Neuronal stem cell (in vitro differentiated cells): ENCODE results near the gene SH3RF2.

Experiments used
- DNase-seq: peaks from one replicate; pipeline ENCODE4 v3.0.0-alpha.2; 2013; ENCODE audit warnings: low spot score
- H2AFZ ChIP-seq: one replicate; pipeline ENCODE4 v1.6.1; 2013; ENCODE audit warnings: mild to moderate bottlenecking, low read length, inconsistent platforms
- H2AK5ac ChIP-seq: 2 replicates; pipeline ENCODE4 v1.6.1; 2013; ENCODE audit warnings: low read depth, mild to moderate bottlenecking, inconsistent platforms, low read length, moderate library complexity, mixed read lengths
- H2BK120ac ChIP-seq: 2 replicates; pipeline ENCODE4 v1.6.1; 2013; ENCODE audit warnings: low read depth, mild to moderate bottlenecking, inconsistent platforms, low read length, moderate library complexity, mixed read lengths
- H2BK12ac ChIP-seq: one replicate; pipeline ENCODE4 v1.6.1; 2013; ENCODE audit warnings: low read length, inconsistent platforms
- H2BK15ac ChIP-seq: 2 replicates; pipeline ENCODE4 v1.6.1; 2013; ENCODE audit warnings: mild to moderate bottlenecking, low read length, inconsistent platforms, mixed read lengths
- H2BK5ac ChIP-seq: one replicate; pipeline ENCODE4 v1.6.1; 2013; ENCODE audit warnings: inconsistent platforms, mild to moderate bottlenecking, low read length, moderate library complexity
- H3K14ac ChIP-seq: one replicate; pipeline ENCODE4 v1.6.1; 2013; ENCODE audit warnings: low read length, inconsistent platforms
- H3K18ac ChIP-seq: 2 replicates; pipeline ENCODE4 v1.6.1; 2013; ENCODE audit warnings: low read length, inconsistent platforms
- H3K23ac ChIP-seq: 2 replicates; pipeline ENCODE4 v1.6.1; 2013; ENCODE audit warnings: low read depth, mild to moderate bottlenecking, mixed read lengths, low read length, inconsistent platforms; ENCODE audit not compliant: poor library complexity
- H3K27ac ChIP-seq: replicated peaks from 3 replicates; pipeline ENCODE4 v1.5.1; 2013; ENCODE audit warnings: low read length, inconsistent platforms
- H3K27me3 ChIP-seq, 3 experiments: 2 replicates each; pipeline ENCODE4 v1.6.1; 2013; ENCODE audit warnings: low read length in 3 of 3, mild to moderate bottlenecking in 2 of 3, inconsistent platforms in 1 of 3, low read depth in 1 of 3, mixed read lengths in 1 of 3, moderate library complexity in 1 of 3; ENCODE audit not compliant: control insufficient read depth in 3 of 3, insufficient read depth in 3 of 3
- H3K36me3 ChIP-seq, 2 donors: replicated peaks in 1 of 2; 2 replicates each; pipeline ENCODE4 v1.6.1; 2013; ENCODE audit warnings: low read length in 2 of 2; ENCODE audit not compliant: control insufficient read depth in 2 of 2, insufficient read depth in 2 of 2
- H3K4ac ChIP-seq: 2 replicates; pipeline ENCODE4 v1.6.1; 2013; ENCODE audit warnings: inconsistent platforms, mild to moderate bottlenecking, low read length, moderate library complexity
- H3K4me1 ChIP-seq, 2 donors: 1 replicate in 1 of 2; 2 replicates in 1 of 2; pipeline ENCODE4 v1.6.1; 2013; ENCODE audit warnings: low read length in 2 of 2, low read depth in 1 of 2; ENCODE audit not compliant: control insufficient read depth in 2 of 2, insufficient read depth in 1 of 2
- H3K4me2 ChIP-seq: one replicate; pipeline ENCODE4 v1.6.1; 2013; ENCODE audit warnings: mild to moderate bottlenecking, low read length, inconsistent platforms; ENCODE audit not compliant: insufficient read depth, poor library complexity, severe bottlenecking
- H3K4me3 ChIP-seq, 2 donors: 2 replicates each; pipeline ENCODE4 v1.5.1; 2013; ENCODE audit warnings: low read length in 2 of 2, mild to moderate bottlenecking in 2 of 2, inconsistent platforms in 1 of 2, moderate library complexity in 1 of 2
- H3K79me1 ChIP-seq: one replicate; pipeline ENCODE4 v1.6.1; 2013; ENCODE audit warnings: low read depth, mild to moderate bottlenecking, inconsistent platforms, low read length, moderate library complexity
- H3K9ac ChIP-seq: one replicate; pipeline ENCODE4 v1.6.1; 2013; ENCODE audit warnings: mild to moderate bottlenecking, low read depth, low read length, inconsistent platforms; ENCODE audit not compliant: poor library complexity
- H3K9me3 ChIP-seq, 2 donors: replicated peaks in 1 of 2; 2 replicates each; pipeline versions ENCODE3 to v1.6.1; 2013; ENCODE audit warnings: low read length in 2 of 2, mild to moderate bottlenecking in 2 of 2, inconsistent platforms in 1 of 2, low read depth in 1 of 2, mixed read lengths in 1 of 2, moderate library complexity in 1 of 2; ENCODE audit not compliant: control insufficient read depth in 2 of 2, insufficient read depth in 1 of 2
- H4K8ac ChIP-seq: one replicate; pipeline ENCODE4 v1.6.1; 2013; ENCODE audit warnings: low read depth, mild to moderate bottlenecking, inconsistent platforms, low read length, moderate library complexity
- H4K91ac ChIP-seq: one replicate; pipeline ENCODE4 v1.6.1; 2013; ENCODE audit warnings: low read length, low read depth, mild to moderate bottlenecking, inconsistent platforms; ENCODE audit not compliant: poor library complexity
- WGBS, 2 donors: extraction: QIAGEN DNeasy Blood & Tissue Kit; methylation state at CpG; one replicate each; pipeline ENCODE4 v1.1.7; 2013; ENCODE audit warnings: missing lambda C conversion rate in 2 of 2, mixed read lengths in 1 of 2; ENCODE audit not compliant: insufficient read length in 2 of 2, insufficient replicate concordance in 1 of 2; ENCODE audit errors: extremely low coverage in 2 of 2; 5-methylcytosine and 5-hydroxymethylcytosine counted together

Gene SH3RF2

DNA sequence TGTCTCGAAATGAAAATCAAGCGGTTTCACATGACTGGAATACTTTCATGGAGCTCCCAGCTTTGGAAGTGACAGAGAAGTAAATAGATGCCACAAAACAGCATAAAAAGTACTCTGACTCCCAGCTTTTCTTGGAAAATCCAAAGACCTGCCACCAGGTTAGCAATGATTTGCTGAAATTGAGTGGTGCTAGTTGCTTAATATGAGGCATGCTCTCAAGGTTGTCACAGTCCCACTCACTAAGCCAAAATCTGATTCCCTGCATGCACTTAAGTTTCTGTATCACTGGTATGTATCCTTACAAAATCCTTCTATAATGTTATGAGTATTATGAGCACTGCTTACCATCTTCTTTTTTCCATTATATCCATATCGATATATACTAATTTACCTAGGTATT lies 13.0 kb upstream of the SH3RF2 start:
- no peak overlapping the region for H2BK120ac ChIP-seq
- no peak overlapping the region for H4K8ac ChIP-seq
- H3K9me3 ChIP-seq: no peaks in the 10 kb centered on the region
- H3K27me3 ChIP-seq: no peaks in the 10 kb centered on the region
- no peak overlapping the region for H2AK5ac ChIP-seq
- peaks cover 0 to 4% of the 10 kb centered on the region in 2 donors for H3K4me1 ChIP-seq
- no peaks in the 10 kb centered on the region for H3K36me3 ChIP-seq
- H3K9ac ChIP-seq: no peak overlapping the region
- no peak overlapping the region for H4K91ac ChIP-seq
- H3K79me1 ChIP-seq: no peaks in the 10 kb centered on the region
- H3K23ac ChIP-seq: no peak overlapping the region
- H3K4me3 ChIP-seq: no peak overlapping the region
- no CpG with 5 or more reads among the region's 3 CpGs for WGBS, 2 donors
- H2BK12ac ChIP-seq: no peak overlapping the region
- H2BK15ac ChIP-seq: no peak overlapping the region
- H2AFZ ChIP-seq: no peak overlapping the region
- DNase-seq: no peak
- H3K27ac ChIP-seq: no peak overlapping the region
- no peak overlapping the region for H2BK5ac ChIP-seq
- no peak overlapping the region for H3K4me2 ChIP-seq
- no peak overlapping the region for H3K14ac ChIP-seq
- H3K18ac ChIP-seq: no peak overlapping the region
- no peak overlapping the region for H3K4ac ChIP-seq

DNA sequence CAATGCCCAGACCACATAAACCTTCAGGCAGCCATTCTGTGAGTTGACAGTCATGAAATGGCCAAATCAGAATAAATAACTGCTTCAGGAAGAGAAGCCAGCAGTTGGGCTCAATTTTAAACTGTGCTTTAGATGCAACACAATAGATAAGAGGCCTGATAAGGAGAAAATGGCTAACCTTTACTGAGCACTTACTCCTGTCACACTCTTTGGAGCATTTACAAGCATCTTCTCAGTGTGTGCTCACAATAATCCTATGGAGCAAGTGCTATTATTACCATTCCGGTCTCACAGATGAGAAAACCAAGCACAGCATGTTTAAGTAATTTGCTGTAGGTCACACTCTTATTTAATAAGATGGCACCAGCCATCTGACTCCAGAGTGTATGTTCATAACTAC lies 11.5 kb upstream of the SH3RF2 start:
- no peak overlapping the region for H2BK5ac ChIP-seq
- peaks cover 0 to 3% of the 10 kb centered on the region in 2 donors for H3K4me1 ChIP-seq
- no peak overlapping the region for H2AK5ac ChIP-seq
- no peaks in the 10 kb centered on the region for H3K36me3 ChIP-seq
- H4K91ac ChIP-seq: no peak overlapping the region
- peak overlapping the region; percentile 8 for H2AFZ ChIP-seq
- H3K4me2 ChIP-seq: no peak overlapping the region
- no peak overlapping the region for H3K23ac ChIP-seq
- no peak overlapping the region for H2BK15ac ChIP-seq
- no peak overlapping the region for H2BK12ac ChIP-seq
- H3K79me1 ChIP-seq: no peaks in the 10 kb centered on the region
- H4K8ac ChIP-seq: no peak overlapping the region
- no peak overlapping the region for H3K27ac ChIP-seq
- H3K9ac ChIP-seq: no peak overlapping the region
- H3K4me3 ChIP-seq: no peak overlapping the region
- H3K9me3 ChIP-seq: no peaks in the 10 kb centered on the region
- no peak overlapping the region for H3K14ac ChIP-seq
- no peak overlapping the region for H3K4ac ChIP-seq
- no CpG with 5 or more reads among the region's 1 CpG for WGBS, 2 donors
- no peak overlapping the region for H2BK120ac ChIP-seq
- no peak for DNase-seq
- H3K18ac ChIP-seq: no peak overlapping the region
- no peaks in the 10 kb centered on the region for H3K27me3 ChIP-seq

DNA sequence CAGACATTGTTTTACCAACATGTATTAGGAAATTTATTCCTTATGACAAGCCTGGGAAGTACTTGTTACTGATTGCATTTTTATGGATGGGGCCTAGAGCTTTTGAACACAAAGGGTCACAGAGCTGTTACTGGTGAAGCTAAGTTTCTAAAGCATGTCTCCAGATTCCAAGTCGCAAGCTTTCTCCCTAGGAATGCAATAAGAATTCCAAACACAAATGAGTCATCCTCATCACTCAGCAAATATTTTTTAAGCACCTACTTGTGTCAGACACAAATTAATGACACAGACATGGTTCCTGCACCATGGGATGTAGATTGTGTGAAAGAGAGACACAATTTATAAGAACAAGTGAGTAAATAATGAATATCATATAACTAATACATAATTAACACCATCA lies 11.0 kb upstream of the SH3RF2 start:
- Histone ChIP-seq H4K91ac (no peak overlapping the region), H3K27ac (no peak overlapping the region), H3K4me3 (no peak overlapping the region)

DNA sequence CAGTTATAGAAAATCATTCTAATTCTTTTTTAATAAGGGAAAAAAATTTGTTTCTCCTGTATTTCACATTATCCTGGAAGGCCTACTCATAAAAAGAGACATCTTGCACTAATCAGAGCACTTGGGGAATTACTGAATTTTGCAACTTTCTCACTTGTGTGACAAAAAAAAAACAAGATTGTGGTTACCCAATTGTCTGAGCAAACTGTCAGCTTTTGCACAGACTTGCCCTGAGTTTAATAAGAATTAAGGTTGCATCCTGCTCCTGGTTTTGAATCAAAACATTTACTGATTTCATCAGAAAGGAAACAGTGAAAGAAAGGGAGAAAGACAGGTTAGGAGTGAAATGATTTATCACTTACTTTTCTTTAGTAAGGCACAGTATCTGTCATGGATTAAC lies 10.6 kb upstream of the SH3RF2 start:
- no peak for DNase-seq
- H2BK15ac ChIP-seq: no peak overlapping the region
- no peak overlapping the region for H3K4ac ChIP-seq
- H3K9me3 ChIP-seq: no peaks in the 10 kb centered on the region
- no peak overlapping the region for H3K27ac ChIP-seq
- no peaks in the 10 kb centered on the region for H3K79me1 ChIP-seq
- no peak overlapping the region for H3K23ac ChIP-seq
- H3K4me3 ChIP-seq: no peak overlapping the region
- H4K91ac ChIP-seq: no peak overlapping the region
- no peak overlapping the region for H2BK5ac ChIP-seq
- H2AK5ac ChIP-seq: no peak overlapping the region
- H3K4me2 ChIP-seq: no peak overlapping the region
- no peak overlapping the region for H2BK12ac ChIP-seq
- no peak overlapping the region for H4K8ac ChIP-seq
- no peaks in the 10 kb centered on the region for H3K27me3 ChIP-seq
- no peak overlapping the region for H3K9ac ChIP-seq
- no peak overlapping the region for H3K14ac ChIP-seq
- peaks cover 0 to 3% of the 10 kb centered on the region in 2 donors for H3K4me1 ChIP-seq
- no peak overlapping the region for H2BK120ac ChIP-seq
- no peaks in the 10 kb centered on the region for H3K36me3 ChIP-seq
- H3K18ac ChIP-seq: no peak overlapping the region
- no peak overlapping the region for H2AFZ ChIP-seq

More for the DNA sequence above, 11.0 kb upstream of the SH3RF2 start:
- DNase-seq: no peak
- Histone ChIP-seq H3K23ac (no peak overlapping the region), H3K4ac (no peak overlapping the region), H3K9me3 (no peaks in the 10 kb centered on the region), H3K27me3 (no peaks in the 10 kb centered on the region), H3K14ac (no peak overlapping the region), H2BK12ac (no peak overlapping the region), H3K9ac (no peak overlapping the region), H4K8ac (no peak overlapping the region), H2BK120ac (no peak overlapping the region), H3K4me1 (peaks cover 0 to 3% of the 10 kb centered on the region in 2 donors), H2BK15ac (no peak overlapping the region), H2BK5ac (no peak overlapping the region), H3K36me3 (no peaks in the 10 kb centered on the region), H3K18ac (no peak overlapping the region), H3K4me2 (no peak overlapping the region), H2AK5ac (no peak overlapping the region), H3K79me1 (no peaks in the 10 kb centered on the region), H2AFZ (peak overlapping the region; percentile 8)
- no CpG with 5 or more reads among the region's 1 CpG for WGBS, 2 donors
